ENCODE measurements around the gene PYGB.

- TF ChIP-seq, protein P1, sequence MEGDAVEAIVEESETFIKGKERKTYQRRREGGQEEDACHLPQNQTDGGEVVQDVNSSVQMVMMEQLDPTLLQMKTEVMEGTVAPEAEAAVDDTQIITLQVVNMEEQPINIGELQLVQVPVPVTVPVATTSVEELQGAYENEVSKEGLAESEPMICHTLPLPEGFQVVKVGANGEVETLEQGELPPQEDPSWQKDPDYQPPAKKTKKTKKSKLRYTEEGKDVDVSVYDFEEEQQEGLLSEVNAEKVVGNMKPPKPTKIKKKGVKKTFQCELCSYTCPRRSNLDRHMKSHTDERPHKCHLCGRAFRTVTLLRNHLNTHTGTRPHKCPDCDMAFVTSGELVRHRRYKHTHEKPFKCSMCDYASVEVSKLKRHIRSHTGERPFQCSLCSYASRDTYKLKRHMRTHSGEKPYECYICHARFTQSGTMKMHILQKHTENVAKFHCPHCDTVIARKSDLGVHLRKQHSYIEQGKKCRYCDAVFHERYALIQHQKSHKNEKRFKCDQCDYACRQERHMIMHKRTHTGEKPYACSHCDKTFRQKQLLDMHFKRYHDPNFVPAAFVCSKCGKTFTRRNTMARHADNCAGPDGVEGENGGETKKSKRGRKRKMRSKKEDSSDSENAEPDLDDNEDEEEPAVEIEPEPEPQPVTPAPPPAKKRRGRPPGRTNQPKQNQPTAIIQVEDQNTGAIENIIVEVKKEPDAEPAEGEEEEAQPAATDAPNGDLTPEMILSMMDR (IDR thresholded peaks at IDR 0.05): no peak
- no peak for TF ChIP-seq POLR2AphosphoS5 (IDR thresholded peaks at IDR 0.05)
These were observed 33.1 kb upstream of the PYGB start for GRCh38 chr20:25214819-25215218.

Measured in prostate gland (tissue), 2 donors.